Amniotic stem cell (primary cell): ENCODE results near the gene PHACTR3.

Experiments used
- DNase-seq: peaks from one replicate; lab custom pipeline; 2025; lab: John Stamatoyannopoulos, UW

PHACTR3 gene

GRCh38 chr20:59777814-59778575 is 173.7 kb downstream of the PHACTR3 start:
- DNase-seq: no peak

- no peak for DNase-seq
These were observed 174.4 kb downstream of the PHACTR3 start for GRCh38 chr20:59778615-59779200.

GRCh38 chr20:59779656-59780380 is 175.5 kb downstream of the PHACTR3 start:
- DNase-seq: no peak

- no peak for DNase-seq
These were observed 176.3 kb downstream of the PHACTR3 start for GRCh38 chr20:59780494-59781185.

- DNase-seq: no peak
These were observed 176.9 kb downstream of the PHACTR3 start for GRCh38 chr20:59781226-59781625.

- DNase-seq: no peak
These were observed 178.8 kb downstream of the PHACTR3 start for GRCh38 chr20:59782986-59783640.

GRCh38 chr20:59783641-59784010 is 179.3 kb downstream of the PHACTR3 start:
- no peak for DNase-seq

GRCh38 chr20:59784365-59784764 is 180.0 kb downstream of the PHACTR3 start:
- DNase-seq: no peak

- no peak for DNase-seq
These were observed 180.7 kb downstream of the PHACTR3 start for GRCh38 chr20:59784791-59785668.

- no peak for DNase-seq
These were observed 181.3 kb downstream of the PHACTR3 start for GRCh38 chr20:59785669-59785959.

GRCh38 chr20:59785986-59786795 is 181.9 kb downstream of the PHACTR3 start:
- no peak for DNase-seq

- no peak for DNase-seq
These were observed 182.6 kb downstream of the PHACTR3 start for GRCh38 chr20:59786801-59787537.

- DNase-seq: no peak
These were observed 183.2 kb downstream of the PHACTR3 start for GRCh38 chr20:59787538-59787890.

GRCh38 chr20:59788196-59788735 is 183.9 kb downstream of the PHACTR3 start:
- DNase-seq: no peak

GRCh38 chr20:59788811-59789397 is 184.6 kb downstream of the PHACTR3 start:
- no peak for DNase-seq

- DNase-seq: no peak
These were observed 185.3 kb downstream of the PHACTR3 start for GRCh38 chr20:59789686-59790085.

GRCh38 chr20:59790346-59790745 is 186.0 kb downstream of the PHACTR3 start:
- no peak for DNase-seq

GRCh38 chr20:59792300-59792699 is 188.0 kb downstream of the PHACTR3 start:
- no peak for DNase-seq

GRCh38 chr20:59794555-59794954 is 190.2 kb downstream of the PHACTR3 start:
- no peak for DNase-seq
